Activated T-cell treated with anti-CD3 and anti-CD28 coated beads, Interleukin-2, amount 50 U/mL, for 48 hours (primary cell): ENCODE data around the gene CHKA.
A peak's percentile ranks its signal among the peaks of the same experiment; 100 is the strongest.
"Not testable (repeated sequence)": the region's sequence is repeated elsewhere in the genome, so short reads cannot be mapped to it uniquely, and the experiment has no call there.

Source experiments
- DNase-seq, 2 experiments: peaks; one replicate each; pipeline ENCODE4 v3.0.0-alpha.2; 2020

CHKA gene

GRCh38 chr11:68115285-68115684 lies 5.9 kb downstream of the CHKA start:
- no peak for DNase-seq

GRCh38 chr11:68113986-68114385 lies 7.2 kb downstream of the CHKA start:
- no peak for DNase-seq

DNA sequence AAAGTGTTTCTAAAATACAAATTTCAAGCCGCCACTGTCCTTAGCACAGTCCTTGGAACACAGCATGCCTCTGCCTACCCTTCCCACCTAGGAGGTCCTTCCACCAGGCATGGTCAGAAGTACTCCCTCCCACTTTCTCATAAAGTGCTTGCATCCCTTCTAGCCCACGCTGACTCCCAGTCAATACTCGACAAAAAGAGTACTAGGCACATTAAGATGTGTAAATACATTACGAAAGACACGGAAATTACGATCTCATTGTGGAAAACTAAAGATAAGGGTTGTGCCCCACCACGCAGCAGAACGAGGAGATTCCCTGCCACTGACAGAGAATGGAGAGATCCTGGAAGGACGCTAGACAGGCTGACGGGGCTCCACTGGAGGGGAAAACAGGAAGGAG lies 13.5 kb downstream of the CHKA start:
- no peak for DNase-seq

GRCh38 chr11:68106165-68106940 lies 14.8 kb downstream of the CHKA start:
- no peak for DNase-seq

DNA sequence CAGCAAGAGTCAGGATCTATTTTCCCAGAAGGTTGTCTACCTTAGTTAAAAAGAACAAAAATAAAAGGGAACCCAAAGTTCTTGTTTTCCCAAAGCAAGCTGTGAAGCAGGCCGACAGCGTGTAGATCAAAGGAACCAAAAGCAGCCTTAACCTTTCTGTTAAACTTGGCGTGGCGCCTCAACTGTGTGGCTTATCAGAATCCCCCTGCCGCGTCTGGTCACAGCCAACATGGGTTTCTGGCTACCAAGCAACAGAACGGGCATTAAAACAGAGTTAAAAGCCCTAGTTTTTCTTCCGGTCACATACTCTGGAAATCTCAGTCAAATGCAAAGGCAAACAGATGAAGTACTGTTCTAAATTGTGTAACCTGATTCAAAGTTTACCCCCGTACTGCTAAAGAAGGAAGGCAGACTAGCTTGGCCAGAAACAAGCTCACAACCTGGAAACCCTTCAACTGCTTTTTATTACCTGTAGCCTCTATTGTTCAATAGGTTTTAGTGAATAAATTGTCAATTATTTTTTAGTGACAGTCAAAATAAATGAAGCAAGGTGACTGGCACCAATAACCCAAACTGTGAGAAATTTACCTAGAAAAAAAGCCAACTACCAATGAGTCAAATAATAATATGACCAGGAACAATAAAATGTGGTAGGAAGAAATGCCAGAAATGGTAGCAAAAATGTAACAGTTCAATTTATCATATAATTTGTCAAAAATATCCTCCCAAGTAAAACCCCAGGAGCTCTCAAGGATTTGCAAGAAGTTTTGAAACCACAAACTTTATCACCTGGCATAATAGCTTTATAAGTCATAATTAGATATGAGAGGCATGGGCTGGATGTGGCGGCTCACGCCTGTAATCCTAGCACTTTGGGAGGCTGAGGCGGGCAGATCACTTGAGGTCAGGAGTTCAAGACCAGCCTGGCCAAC lies 21.4 kb downstream of the CHKA start:
- DNase-seq, result peak; percentile 29 to 36

GRCh38 chr11:68099057-68099456 lies 22.1 kb downstream of the CHKA start:
- no peak for DNase-seq

DNA sequence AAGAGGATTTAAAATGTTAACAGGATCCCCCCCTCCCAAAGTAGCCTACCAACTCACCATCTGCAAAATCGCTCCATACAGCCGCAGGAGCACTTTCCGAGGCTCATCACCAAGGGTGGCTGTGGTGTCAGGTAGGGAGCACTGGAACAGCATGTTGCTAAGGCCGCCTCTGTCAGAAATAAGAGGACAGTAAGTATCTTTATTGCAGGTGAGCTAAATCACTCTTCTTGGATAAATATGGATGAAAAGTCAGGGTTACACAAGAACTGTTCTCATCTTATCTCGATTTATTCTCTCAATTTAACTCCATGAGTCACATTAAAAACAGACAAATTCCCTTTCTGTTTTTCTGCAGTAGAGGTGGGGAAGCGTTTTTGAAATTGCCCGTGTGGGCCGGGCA lies 24.2 kb downstream of the CHKA start:
- DNase-seq, result no peak

DNA sequence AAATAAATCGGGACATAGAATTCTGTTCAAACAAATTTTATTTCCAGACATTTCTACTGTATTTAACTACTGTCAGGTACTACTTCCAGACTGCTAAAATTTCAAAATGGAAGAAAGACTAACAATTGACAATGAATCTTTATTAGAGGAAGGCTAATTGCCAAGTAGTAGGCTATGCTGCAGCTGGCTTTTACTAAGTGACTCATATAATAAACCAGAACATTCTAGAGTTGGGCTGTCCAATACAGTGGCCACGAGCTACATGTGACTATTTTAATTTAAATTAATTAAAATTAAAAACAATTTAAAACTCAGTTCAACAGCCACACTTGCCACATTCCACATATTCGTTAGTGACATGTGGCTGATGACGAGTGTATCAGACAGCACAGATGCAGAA lies 27.6 kb downstream of the CHKA start:
- DNase-seq, result no peak

GRCh38 chr11:68092946-68093345 lies 28.2 kb downstream of the CHKA start:
- not testable (repeated sequence) for DNase-seq

DNA sequence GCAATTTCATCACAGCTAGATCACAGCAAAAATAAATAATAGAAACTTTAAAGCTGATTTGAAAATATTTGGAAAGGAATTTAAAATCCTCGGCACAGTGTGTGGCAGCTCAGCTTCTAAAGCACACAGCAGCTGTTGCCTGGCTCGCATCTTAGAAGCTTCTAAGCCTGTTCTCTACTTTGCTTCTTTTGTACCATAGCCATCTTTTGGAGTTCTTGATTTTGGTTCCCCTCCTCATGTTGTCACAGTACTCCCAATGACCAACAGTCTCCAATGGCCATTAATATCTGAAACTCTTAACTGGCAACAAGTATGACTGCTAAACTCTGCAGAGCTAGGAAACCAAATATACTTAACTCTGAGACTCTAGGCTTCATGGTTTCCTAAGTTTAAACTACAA lies 28.8 kb downstream of the CHKA start:
- DNase-seq, result no peak

GRCh38 chr11:68090706-68091105 lies 30.5 kb downstream of the CHKA start:
- no peak for DNase-seq

DNA sequence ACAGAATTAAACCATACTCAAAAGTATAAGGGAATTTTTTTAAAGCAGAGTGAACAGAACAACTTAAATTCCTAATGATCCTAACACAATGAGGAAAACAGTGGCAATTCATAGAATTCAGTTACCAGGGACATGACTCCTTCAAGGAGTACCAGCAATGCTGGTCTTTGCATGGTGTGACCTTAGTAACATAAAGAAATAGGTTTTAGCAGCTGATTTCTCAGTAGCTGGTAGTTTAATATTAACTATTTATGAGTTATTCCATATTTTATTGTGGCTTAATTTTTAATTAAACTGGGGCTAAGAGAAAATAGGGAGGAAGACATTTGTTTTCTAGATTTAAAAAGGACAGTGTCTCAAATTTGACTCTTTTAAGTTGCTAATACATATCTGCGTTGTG lies 30.9 kb downstream of the CHKA start:
- DNase-seq, result no peak

DNA sequence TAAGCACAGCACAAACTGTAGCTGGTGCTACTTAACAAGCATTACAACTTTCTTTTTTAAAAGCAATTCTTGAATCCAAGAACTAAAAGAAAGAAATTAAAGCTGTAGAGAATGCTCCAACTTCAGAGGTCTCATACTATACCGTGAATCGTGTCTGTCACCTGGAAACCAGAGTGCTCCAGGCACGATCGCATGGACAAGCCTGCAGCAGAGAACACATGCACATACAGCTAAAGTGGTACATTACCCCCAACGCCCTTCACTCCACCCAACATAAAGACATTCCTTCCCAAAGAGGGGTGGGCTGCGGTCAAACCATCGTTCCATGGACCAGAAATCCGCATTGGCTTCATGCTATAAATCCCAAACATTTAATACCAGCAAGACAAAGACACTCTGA lies 31.5 kb downstream of the CHKA start:
- no peak for DNase-seq

DNA sequence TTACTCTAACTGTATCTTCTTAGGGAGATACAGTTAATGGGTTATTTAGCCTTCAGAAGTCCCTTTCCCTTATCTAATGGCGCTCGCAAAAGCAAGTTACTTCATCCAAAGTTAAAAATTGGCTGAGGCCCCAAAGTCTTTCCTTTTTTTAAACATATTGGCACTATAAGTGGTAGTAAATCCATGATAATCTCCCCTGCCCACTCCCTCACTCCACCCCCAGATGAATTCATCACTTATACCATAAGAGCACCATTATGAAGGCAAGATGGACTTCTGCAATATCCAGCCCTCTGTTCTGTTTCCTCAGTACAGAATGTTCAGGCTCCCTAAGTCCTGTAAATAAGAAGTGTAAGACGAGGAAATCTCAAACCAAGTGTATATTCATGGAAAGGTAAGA lies 37.7 kb downstream of the CHKA start:
- no peak for DNase-seq

GRCh38 chr11:68082481-68082880 lies 38.7 kb downstream of the CHKA start:
- no peak for DNase-seq

- no peak for DNase-seq
Observed at GRCh38 chr11:68081691-68082090, 39.5 kb downstream of the CHKA start.

- no peak for DNase-seq
Observed at GRCh38 chr11:68080860-68081259, 40.3 kb downstream of the CHKA start.

DNA sequence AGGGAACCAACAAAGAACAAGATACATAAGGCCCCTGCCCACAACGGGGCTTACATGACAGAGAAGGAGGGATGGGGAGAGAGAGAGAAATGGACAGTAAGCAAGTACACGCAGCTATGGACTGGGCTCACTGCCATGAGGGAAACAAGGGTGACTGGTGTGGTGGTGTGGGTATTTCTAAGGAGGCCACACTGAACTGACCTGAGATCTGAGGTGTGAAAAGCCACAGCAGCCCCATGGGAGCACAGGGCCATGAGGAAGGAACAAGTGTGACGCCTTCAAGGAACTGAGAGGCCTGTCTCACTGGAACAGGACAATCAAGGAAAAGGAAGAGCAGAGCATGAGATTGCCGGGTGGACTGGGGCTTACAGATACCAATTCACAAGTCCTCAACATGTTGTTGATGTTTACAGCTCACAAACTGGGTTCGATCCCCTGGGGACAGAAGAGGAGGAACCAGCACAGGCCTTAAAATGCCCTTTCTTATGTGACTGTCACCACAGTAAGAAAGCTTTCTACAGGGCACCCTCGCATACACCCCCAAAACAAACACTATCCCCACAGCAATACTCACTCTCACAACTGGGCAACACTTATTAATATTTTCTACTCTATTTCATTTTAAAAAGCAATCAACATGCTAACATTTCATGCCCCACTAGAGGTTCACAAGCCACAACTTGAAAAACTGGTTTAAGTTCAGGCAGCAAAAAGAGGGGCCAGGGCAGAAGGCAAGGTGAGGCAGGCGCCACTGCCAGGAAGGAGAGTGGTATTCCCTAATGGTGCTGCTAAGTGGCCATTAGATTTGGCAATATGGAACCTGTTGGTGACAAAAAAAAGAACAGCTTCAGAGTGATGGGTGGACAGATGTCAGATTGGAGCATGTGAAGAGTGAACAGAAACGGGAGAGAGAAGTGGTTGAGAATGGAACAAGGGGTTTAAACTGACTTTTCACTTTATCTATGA lies 43.3 kb downstream of the CHKA start:
- DNase-seq, result no peak

- no peak for DNase-seq
Observed at GRCh38 chr11:68076371-68077042, 44.7 kb downstream of the CHKA start.

GRCh38 chr11:68074584-68075352 lies 46.4 kb downstream of the CHKA start:
- DNase-seq, result no peak

- DNase-seq, result no peak
Observed at GRCh38 chr11:68071281-68072048, 49.7 kb downstream of the CHKA start.
